ENCODE measurements around the gene TUBB2B. TPM values are rescaled to one million over a fixed set of nuclear protein-coding genes. Genes with fewer than 3 reads are reported as not detected.

Gene TUBB2B
- total RNA-seq, 1 experiment from 2014 or later: 144 TPM

- ChIA-PET CTCF (no interaction called here), POLR2A (ENCODE audit: low non-redundant PET) (no interaction called here)
- no peak for TF ChIP-seq EZH2 (IDR thresholded peaks at IDR 0.05; ENCODE audit: borderline replicate concordance, low read depth, low read length, poor library complexity, severe bottlenecking)
- TF ChIP-seq CTCF (conservative IDR thresholded peaks at IDR 0.05; ENCODE audit: low read depth, low read length): no peak
Measured at GRCh38 chr6:3222506-3223038, 4.9 kb downstream of the TUBB2B start.

GRCh38 chr6:3221578-3221977 is 5.9 kb downstream of the TUBB2B start:
- Histone ChIP-seq H3K9me3 (ENCODE audit: low read depth, low read length, poor library complexity, severe bottlenecking) (no peaks in the 10 kb centered on the region), H3K27me3 (replicated peaks; ENCODE audit: insufficient read depth, low read depth, low read length, poor library complexity) (no peaks in the 10 kb centered on the region), H3K27ac (ENCODE audit: low read depth, low read length, poor library complexity, severe bottlenecking) (no peak overlapping the region), H3K36me3 (ENCODE audit: insufficient read depth, low read length, poor library complexity, severe bottlenecking) (peaks cover 18% of the 10 kb centered on the region), H3K4me3 (ENCODE audit: low read depth, low read length, poor library complexity, severe bottlenecking) (no peak overlapping the region), H3K4me1 (ENCODE audit: insufficient read depth, low read length, poor library complexity, severe bottlenecking) (peaks cover 7% of the 10 kb centered on the region)
- ChIA-PET POLR2A (ENCODE audit: low non-redundant PET) (no interaction called here), CTCF (no interaction called here)
- intact Hi-C loops (cut with micrococcal nuclease; ENCODE audit: unreplicated experiment): no loop called here
- DNase-seq (ENCODE audit: low spot score): no peak
- no peak for TF ChIP-seq CTCF (conservative IDR thresholded peaks at IDR 0.05; ENCODE audit: low read depth, low read length)
- no peak for TF ChIP-seq EZH2 (IDR thresholded peaks at IDR 0.05; ENCODE audit: borderline replicate concordance, low read depth, low read length, poor library complexity, severe bottlenecking)
- no TSS peak for BruUV-seq (replicated peaks)

More at GRCh38 chr6:3222506-3223038, 4.9 kb downstream of the TUBB2B start:
- H3K4me3 ChIP-seq (ENCODE audit: low read depth, low read length, poor library complexity, severe bottlenecking): no peak overlapping the region
- intact Hi-C loops (cut with micrococcal nuclease; ENCODE audit: unreplicated experiment): no loop called here
- no peak for DNase-seq (ENCODE audit: low spot score)
- H3K36me3 ChIP-seq (ENCODE audit: insufficient read depth, low read length, poor library complexity, severe bottlenecking): peaks cover 18% of the 10 kb centered on the region
- no peak overlapping the region for H3K27ac ChIP-seq (ENCODE audit: low read depth, low read length, poor library complexity, severe bottlenecking)
- no peaks in the 10 kb centered on the region for H3K27me3 ChIP-seq (replicated peaks; ENCODE audit: insufficient read depth, low read depth, low read length, poor library complexity)
- peaks cover 8% of the 10 kb centered on the region for H3K4me1 ChIP-seq (ENCODE audit: insufficient read depth, low read length, poor library complexity, severe bottlenecking)
- H3K9me3 ChIP-seq (ENCODE audit: low read depth, low read length, poor library complexity, severe bottlenecking): no peaks in the 10 kb centered on the region
- no TSS peak for BruUV-seq (replicated peaks)

- ChIA-PET CTCF (no interaction called here), POLR2A (ENCODE audit: low non-redundant PET) (no interaction called here)
- Histone ChIP-seq H3K4me1 (ENCODE audit: insufficient read depth, low read length, poor library complexity, severe bottlenecking) (no peaks in the 10 kb centered on the region), H3K27me3 (replicated peaks; ENCODE audit: insufficient read depth, low read depth, low read length, poor library complexity) (no peaks in the 10 kb centered on the region), H3K27ac (ENCODE audit: low read depth, low read length, poor library complexity, severe bottlenecking) (no peak overlapping the region), H3K36me3 (ENCODE audit: insufficient read depth, low read length, poor library complexity, severe bottlenecking) (peaks cover 11% of the 10 kb centered on the region), H3K9me3 (ENCODE audit: low read depth, low read length, poor library complexity, severe bottlenecking) (no peaks in the 10 kb centered on the region), H3K4me3 (ENCODE audit: low read depth, low read length, poor library complexity, severe bottlenecking) (no peak overlapping the region)
- no peak for DNase-seq (ENCODE audit: low spot score)
- no TSS peak for BruUV-seq (replicated peaks)
- no peak for TF ChIP-seq CTCF (conservative IDR thresholded peaks at IDR 0.05; ENCODE audit: low read depth, low read length)
- no peak for TF ChIP-seq EZH2 (IDR thresholded peaks at IDR 0.05; ENCODE audit: borderline replicate concordance, low read depth, low read length, poor library complexity, severe bottlenecking)
- intact Hi-C loops (cut with micrococcal nuclease; ENCODE audit: unreplicated experiment): no loop called here
Measured at GRCh38 chr6:3220366-3220765, 7.1 kb downstream of the TUBB2B start.

Measured in A673 (cell line).